ENCODE data around the gene SLAIN1. TPM values are rescaled to one million over a fixed set of nuclear protein-coding genes. Genes with fewer than 3 reads are reported as not detected.
A peak's percentile ranks its signal among the peaks of the same experiment; 100 is the strongest.

SLAIN1 gene
- total and polyA plus RNA-seq, 10 of the 15 experiments (the other 5 are each of a cell fraction or from before 2014, with no cell fraction given) = 11.9 to 140 (median 56.9) TPM

DNA sequence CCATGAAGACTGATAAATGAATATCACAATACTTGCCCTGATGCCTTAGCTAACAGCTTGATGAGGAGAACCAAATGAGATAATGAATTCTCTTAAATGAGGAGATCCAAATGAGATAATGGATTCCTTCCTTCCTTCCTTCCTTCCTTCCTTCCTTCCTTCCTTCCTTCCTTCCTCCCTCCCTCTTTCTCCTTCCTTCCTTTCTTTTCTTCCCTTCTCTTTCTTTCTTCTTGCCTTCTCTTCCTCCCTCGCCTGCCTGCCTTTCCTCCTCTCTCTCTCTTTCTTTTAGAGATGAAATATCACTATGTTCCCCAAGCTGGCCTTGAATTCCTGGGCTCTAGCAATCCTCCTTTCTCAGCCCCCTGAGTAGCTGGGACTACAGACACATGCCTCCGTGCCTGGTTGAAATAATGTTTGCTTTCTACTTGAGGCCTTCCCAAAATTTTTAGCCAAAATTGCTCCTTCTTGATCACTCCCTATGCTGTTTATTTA is 4.0 kb upstream of the SLAIN1 start:
- Histone ChIP-seq H3K4me2 (ENCODE audit: control insufficient read depth, insufficient read depth) (no peak overlapping the region), H3K27me3 (replicated peaks in 1 of 2; ENCODE audit: control insufficient read depth in 2 of 2, insufficient read depth in 2 of 2, low read length in 1 of 2) (no peaks in the 10 kb centered on the region; a peak in 1 of 4 replicates), H3K9ac (ENCODE audit: control insufficient read depth, insufficient read depth, low read length) (no peak overlapping the region), H3K27ac (ENCODE audit: control insufficient read depth, insufficient read depth) (no peak overlapping the region), H4K20me1 (ENCODE audit: control insufficient read depth, insufficient read depth) (no peaks in the 10 kb centered on the region), H3K36me3 (ENCODE audit: control insufficient read depth in 2 of 2, insufficient read depth in 2 of 2, low read length in 1 of 2) (no peaks in the 10 kb centered on the region), H2AFZ (ENCODE audit: control insufficient read depth, low read depth, low read length) (no peak overlapping the region), H3K4me3 (no peak overlapping the region), H3K4me1 (ENCODE audit: control insufficient read depth, insufficient read depth, low read length) (peaks cover 13% of the 10 kb centered on the region; the same call in 1 of the 2 replicates), H3K79me2 (ENCODE audit: control insufficient read depth, insufficient read depth, low read length) (peaks cover 2% of the 10 kb centered on the region), H3K9me3 (replicated peaks; ENCODE audit: control insufficient read depth, insufficient read depth, low read length) (no peaks in the 10 kb centered on the region)
- SMC1A ChIA-PET (ENCODE audit: uncharacterized antibody, unreplicated experiment) = interaction anchor here (0.6 to 1.6 kb wide), 6 partner anchors 12 to 100 kb away, joined by 3 to 9 read pairs (median 3); no protein-coding TSS in a partner anchor
- TF ChIP-seq ETV6 (conservative IDR thresholded peaks at IDR 0.05 in 1 of 2, IDR thresholded peaks at IDR 0.05 in 1 of 2; ENCODE audit: borderline replicate concordance in 1 of 2, low read depth in 1 of 2) = peak in 1 of 2 experiments; percentile 59; a peak in 1 of 4 replicates
- TF ChIP-seq, protein P1, sequence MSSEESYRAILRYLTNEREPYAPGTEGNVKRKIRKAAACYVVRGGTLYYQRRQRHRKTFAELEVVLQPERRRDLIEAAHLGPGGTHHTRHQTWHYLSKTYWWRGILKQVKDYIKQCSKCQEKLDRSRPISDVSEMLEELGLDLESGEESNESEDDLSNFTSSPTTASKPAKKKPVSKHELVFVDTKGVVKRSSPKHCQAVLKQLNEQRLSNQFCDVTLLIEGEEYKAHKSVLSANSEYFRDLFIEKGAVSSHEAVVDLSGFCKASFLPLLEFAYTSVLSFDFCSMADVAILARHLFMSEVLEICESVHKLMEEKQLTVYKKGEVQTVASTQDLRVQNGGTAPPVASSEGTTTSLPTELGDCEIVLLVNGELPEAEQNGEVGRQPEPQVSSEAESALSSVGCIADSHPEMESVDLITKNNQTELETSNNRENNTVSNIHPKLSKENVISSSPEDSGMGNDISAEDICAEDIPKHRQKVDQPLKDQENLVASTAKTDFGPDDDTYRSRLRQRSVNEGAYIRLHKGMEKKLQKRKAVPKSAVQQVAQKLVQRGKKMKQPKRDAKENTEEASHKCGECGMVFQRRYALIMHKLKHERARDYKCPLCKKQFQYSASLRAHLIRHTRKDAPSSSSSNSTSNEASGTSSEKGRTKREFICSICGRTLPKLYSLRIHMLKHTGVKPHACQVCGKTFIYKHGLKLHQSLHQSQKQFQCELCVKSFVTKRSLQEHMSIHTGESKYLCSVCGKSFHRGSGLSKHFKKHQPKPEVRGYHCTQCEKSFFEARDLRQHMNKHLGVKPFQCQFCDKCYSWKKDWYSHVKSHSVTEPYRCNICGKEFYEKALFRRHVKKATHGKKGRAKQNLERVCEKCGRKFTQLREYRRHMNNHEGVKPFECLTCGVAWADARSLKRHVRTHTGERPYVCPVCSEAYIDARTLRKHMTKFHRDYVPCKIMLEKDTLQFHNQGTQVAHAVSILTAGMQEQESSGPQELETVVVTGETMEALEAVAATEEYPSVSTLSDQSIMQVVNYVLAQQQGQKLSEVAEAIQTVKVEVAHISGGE (CRISPR knock-in tag; IDR thresholded peaks at IDR 0.05) = no peak
- no peak for TF ChIP-seq SUZ12 (IDR thresholded peaks at IDR 0.05; ENCODE audit: unreplicated experiment)
- WGBS (ENCODE audit: insufficient coverage, insufficient replicate concordance, low lambda C conversion rate, missing lambda C conversion rate) = 33% methylated on average over 2 of the region's 2 CpGs
- POLR2A ChIA-PET = interaction anchor here (0.9 kb wide), 1 partner anchor 25 kb away, joined by 3 read pairs; no protein-coding TSS in a partner anchor
- ATAC-seq (no peak), DNase-seq (ENCODE audit: low read depth, low spot score) (no peak), FAIRE-seq (no peak)
- no TSS peak for BruUV-seq (replicated peaks)
- intact Hi-C loops (cut with micrococcal nuclease; ENCODE audit: unreplicated experiment) (loop anchor here (10.0 kb wide), 1 partner anchor 669 kb away; the partner anchor contains the start of gene FBXL3), in situ Hi-C loops (cut with MboI) (no loop called here)
- CTCF ChIA-PET = interaction anchor here (0.7 to 4.6 kb wide), 5 partner anchors 37 to 101 kb away, joined by 3 to 16 read pairs (median 3); no protein-coding TSS in a partner anchor
- RAD21 ChIA-PET (ENCODE audit: unreplicated experiment) = interaction anchor here (0.8 to 1.2 kb wide), 3 partner anchors 33 to 89 kb away, joined by 3 read pairs; no protein-coding TSS in a partner anchor

Data from GM12878 (cell line).